Fibroblast of the aortic adventitia (primary cell): ENCODE results near the gene TAGAP. TPM values are rescaled to one million over a fixed set of nuclear protein-coding genes. Genes with fewer than 3 reads are reported as not detected.

Source experiments
- DNase-seq: peaks from one replicate; pipeline ENCODE4 v3.0.0-alpha.2; 2010; ENCODE audit warnings: low read depth
- H3K4me3 ChIP-seq: 2 replicates; pipeline ENCODE4 v1.5.1; 2011; ENCODE audit warnings: low read depth, mild to moderate bottlenecking, control low read depth, low read length, moderate library complexity
- total RNA-seq: library from RNA; depleted of rRNA; stranded (reverse); fragments of >200 nt; gene quantifications from 2 replicates; pipeline ENCODE4 v1.2.3, GENCODE V29; 2012; ENCODE audit warnings: low replicate concordance
- TF ChIP-seq, protein P1 (sequence below): IDR thresholded peaks from 2 replicates; pipeline ENCODE4 v1.5.1; 2011; ENCODE audit warnings: mild to moderate bottlenecking, low read length, control low read depth, inconsistent platforms; ENCODE audit not compliant: insufficient read depth

Gene TAGAP
- total RNA-seq, 1 donor = not detected

- H3K4me3 ChIP-seq = no peak overlapping the region
- DNase-seq = no peak
- TF ChIP-seq, protein P1, sequence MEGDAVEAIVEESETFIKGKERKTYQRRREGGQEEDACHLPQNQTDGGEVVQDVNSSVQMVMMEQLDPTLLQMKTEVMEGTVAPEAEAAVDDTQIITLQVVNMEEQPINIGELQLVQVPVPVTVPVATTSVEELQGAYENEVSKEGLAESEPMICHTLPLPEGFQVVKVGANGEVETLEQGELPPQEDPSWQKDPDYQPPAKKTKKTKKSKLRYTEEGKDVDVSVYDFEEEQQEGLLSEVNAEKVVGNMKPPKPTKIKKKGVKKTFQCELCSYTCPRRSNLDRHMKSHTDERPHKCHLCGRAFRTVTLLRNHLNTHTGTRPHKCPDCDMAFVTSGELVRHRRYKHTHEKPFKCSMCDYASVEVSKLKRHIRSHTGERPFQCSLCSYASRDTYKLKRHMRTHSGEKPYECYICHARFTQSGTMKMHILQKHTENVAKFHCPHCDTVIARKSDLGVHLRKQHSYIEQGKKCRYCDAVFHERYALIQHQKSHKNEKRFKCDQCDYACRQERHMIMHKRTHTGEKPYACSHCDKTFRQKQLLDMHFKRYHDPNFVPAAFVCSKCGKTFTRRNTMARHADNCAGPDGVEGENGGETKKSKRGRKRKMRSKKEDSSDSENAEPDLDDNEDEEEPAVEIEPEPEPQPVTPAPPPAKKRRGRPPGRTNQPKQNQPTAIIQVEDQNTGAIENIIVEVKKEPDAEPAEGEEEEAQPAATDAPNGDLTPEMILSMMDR = no peak
Measured at GRCh38 chr6:159064477-159064876, 19.7 kb upstream of the TAGAP start.

DNA sequence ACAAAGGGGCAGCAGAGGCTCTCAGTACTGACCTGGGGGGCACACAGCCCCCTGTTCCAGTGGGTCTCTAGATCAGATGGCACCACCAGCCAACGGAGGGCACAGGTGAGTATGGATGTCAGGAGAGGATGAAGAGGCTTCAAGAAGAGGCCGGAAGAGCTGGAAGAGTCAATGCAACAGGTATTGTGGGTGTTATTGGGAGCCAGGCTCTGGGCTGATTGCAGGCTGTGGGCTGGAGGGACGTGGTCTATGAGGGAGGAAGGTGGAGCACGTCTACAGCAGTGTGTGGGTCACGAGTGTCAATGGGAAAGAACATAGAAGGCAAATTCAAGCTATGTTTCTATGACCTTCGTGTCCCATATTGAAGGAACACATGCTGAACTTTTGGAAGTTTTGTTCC, 18.8 kb upstream of the TAGAP start:
- TF ChIP-seq, protein P1 = no peak
- DNase-seq = no peak
- no peak overlapping the region for H3K4me3 ChIP-seq

- no peak for DNase-seq
- TF ChIP-seq, protein P1 = no peak
Measured at GRCh38 chr6:159062976-159063375, 18.2 kb upstream of the TAGAP start.

DNA sequence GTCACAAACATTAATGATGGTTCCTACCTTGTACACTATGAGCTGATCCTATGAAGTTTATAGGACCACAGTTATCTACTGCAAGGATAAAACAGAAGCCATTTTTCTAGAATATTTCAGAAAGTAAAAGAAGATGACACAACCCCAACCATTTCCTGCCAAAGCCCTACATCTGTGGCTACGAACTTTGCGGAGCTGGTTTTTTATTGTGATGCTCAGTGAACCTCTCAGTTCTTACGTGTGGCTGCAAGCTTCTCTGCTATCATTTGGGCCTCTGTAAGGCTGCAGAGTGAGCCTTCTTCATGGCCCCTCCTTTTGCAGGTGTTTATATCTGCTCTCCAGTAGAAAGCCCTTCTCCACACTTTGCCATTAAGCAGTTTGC, 17.8 kb upstream of the TAGAP start:
- TF ChIP-seq, protein P1 = no peak
- no peak for DNase-seq
- no peak overlapping the region for H3K4me3 ChIP-seq

More at GRCh38 chr6:159062976-159063375, 18.2 kb upstream of the TAGAP start:
- H3K4me3 ChIP-seq = no peak overlapping the region

GRCh38 chr6:159061805-159062563, 17.2 kb upstream of the TAGAP start:
- TF ChIP-seq, protein P1 = no peak
- no peak for DNase-seq
- H3K4me3 ChIP-seq = no peak overlapping the region

GRCh38 chr6:159061146-159061545, 16.4 kb upstream of the TAGAP start:
- no peak for DNase-seq
- no peak overlapping the region for H3K4me3 ChIP-seq
- TF ChIP-seq, protein P1 = no peak
